Measurements from ENCODE around the gene SLC25A47. TPM values are rescaled to one million over a fixed set of nuclear protein-coding genes. Genes with fewer than 3 reads are reported as not detected.

SLC25A47 gene
- total RNA-seq, 1 donor from 2014 or later = not detected

- no peak for DNase-seq (ENCODE audit: low read depth, low spot score)
- TF ChIP-seq, protein P1, sequence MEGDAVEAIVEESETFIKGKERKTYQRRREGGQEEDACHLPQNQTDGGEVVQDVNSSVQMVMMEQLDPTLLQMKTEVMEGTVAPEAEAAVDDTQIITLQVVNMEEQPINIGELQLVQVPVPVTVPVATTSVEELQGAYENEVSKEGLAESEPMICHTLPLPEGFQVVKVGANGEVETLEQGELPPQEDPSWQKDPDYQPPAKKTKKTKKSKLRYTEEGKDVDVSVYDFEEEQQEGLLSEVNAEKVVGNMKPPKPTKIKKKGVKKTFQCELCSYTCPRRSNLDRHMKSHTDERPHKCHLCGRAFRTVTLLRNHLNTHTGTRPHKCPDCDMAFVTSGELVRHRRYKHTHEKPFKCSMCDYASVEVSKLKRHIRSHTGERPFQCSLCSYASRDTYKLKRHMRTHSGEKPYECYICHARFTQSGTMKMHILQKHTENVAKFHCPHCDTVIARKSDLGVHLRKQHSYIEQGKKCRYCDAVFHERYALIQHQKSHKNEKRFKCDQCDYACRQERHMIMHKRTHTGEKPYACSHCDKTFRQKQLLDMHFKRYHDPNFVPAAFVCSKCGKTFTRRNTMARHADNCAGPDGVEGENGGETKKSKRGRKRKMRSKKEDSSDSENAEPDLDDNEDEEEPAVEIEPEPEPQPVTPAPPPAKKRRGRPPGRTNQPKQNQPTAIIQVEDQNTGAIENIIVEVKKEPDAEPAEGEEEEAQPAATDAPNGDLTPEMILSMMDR (conservative IDR thresholded peaks at IDR 0.05) = no peak
- Mint-ChIP-seq H3K9me3 (no peaks in the 10 kb centered on the region), H3K36me3 (ENCODE audit: low read depth) (no peaks in the 10 kb centered on the region), H3K27ac (ENCODE audit: unreplicated experiment) (no peak overlapping the region), H3K27me3 (ENCODE audit: low read depth) (peaks cover 2% of the 10 kb centered on the region), H3K4me1 (peaks cover 19% of the 10 kb centered on the region), H3K4me3 (no peak overlapping the region)
Observed at GRCh38 chr14:100314724-100315123, 8.4 kb upstream of the SLC25A47 start.

DNA sequence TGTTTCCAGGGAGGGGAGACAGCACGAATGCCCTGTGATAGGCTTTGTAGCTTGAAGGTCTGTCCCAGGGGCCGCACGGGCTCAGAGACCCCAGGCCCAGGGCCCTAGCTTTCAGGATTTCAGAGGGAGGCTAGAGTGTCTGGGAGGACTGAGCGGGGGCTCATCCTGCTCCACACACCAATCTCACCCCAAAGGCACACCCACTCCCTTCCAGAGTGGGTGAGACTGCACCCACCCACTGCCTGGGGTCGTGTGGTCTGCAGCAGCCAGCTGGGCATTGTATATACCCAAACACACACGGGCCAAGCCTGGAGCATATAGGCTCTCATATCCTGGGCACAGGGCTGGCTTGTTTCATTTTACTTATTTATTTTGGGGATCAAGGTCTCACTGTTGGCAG lies 5.8 kb upstream of the SLC25A47 start:
- Mint-ChIP-seq H3K9me3 (no peaks in the 10 kb centered on the region), H3K27me3 (ENCODE audit: low read depth) (no peaks in the 10 kb centered on the region), H3K36me3 (ENCODE audit: low read depth) (no peaks in the 10 kb centered on the region), H3K4me1 (peaks cover 8% of the 10 kb centered on the region), H3K4me3 (no peak overlapping the region), H3K27ac (ENCODE audit: unreplicated experiment) (no peak overlapping the region)
- no peak for DNase-seq (ENCODE audit: low read depth, low spot score)
- TF ChIP-seq, protein P1 (conservative IDR thresholded peaks at IDR 0.05) = no peak

DNA sequence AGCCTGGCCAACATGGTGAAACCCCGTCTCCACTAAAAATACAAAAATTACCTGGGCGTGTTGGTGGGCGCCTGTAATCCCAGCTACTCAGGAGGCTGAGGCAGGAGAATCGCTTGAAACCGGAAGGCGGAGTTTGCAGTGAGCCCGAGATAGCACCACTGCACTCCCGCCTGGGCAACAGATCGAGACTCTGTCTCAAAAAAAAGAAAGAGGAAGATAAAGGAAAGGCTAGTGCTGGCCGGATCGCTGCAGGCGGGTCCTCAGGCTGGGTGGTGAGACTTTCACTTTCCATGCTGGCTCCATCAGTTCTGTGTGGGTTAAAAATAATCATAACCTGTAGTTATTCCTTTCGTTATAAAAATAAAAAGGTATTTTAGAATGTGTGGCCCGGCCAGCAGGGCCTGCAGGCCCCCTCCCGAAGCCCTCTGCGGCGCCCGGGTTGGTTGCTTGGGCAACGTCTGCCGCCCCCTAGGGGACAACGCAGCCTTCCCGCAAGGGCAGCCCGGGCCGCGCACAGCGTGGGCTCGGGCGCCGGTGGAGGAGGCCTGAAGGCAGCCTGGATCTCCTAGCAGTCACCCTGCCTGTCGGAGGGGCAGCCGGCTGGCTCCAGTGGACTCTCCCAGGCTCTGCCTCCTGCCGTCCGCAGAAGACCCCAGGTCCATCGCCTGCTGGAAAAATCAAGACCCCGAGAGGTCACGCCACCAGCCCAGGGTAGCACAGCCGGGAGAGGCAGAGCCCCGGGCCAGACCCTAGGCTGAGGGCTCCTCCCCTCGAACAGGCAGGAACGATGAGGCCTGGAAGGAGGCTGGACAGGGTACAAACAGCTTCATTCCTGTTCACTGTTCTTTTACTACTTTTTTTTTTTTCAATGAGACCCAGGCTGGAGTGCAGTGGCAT lies 5.0 kb upstream of the SLC25A47 start:
- no peak overlapping the region for H3K27ac Mint-ChIP-seq (ENCODE audit: unreplicated experiment)
- H3K9me3 Mint-ChIP-seq = no peaks in the 10 kb centered on the region
- peak; percentile 69 for DNase-seq (ENCODE audit: low read depth, low spot score)
- no peaks in the 10 kb centered on the region for H3K36me3 Mint-ChIP-seq (ENCODE audit: low read depth)
- TF ChIP-seq, protein P1 (conservative IDR thresholded peaks at IDR 0.05) = peak; percentile 74
- peaks cover 3% of the 10 kb centered on the region for H3K4me1 Mint-ChIP-seq
- H3K27me3 Mint-ChIP-seq (ENCODE audit: low read depth) = no peaks in the 10 kb centered on the region
- H3K4me3 Mint-ChIP-seq = no peak overlapping the region

GRCh38 chr14:100320157-100320856 lies 2.8 kb upstream of the SLC25A47 start:
- TF ChIP-seq, protein P1 (conservative IDR thresholded peaks at IDR 0.05) = no peak
- DNase-seq (ENCODE audit: low read depth, low spot score) = no peak
- H3K36me3 Mint-ChIP-seq (ENCODE audit: low read depth) = no peaks in the 10 kb centered on the region
- no peaks in the 10 kb centered on the region for H3K4me1 Mint-ChIP-seq
- no peaks in the 10 kb centered on the region for H3K9me3 Mint-ChIP-seq
- H3K27ac Mint-ChIP-seq (ENCODE audit: unreplicated experiment) = no peak overlapping the region
- no peaks in the 10 kb centered on the region for H3K27me3 Mint-ChIP-seq (ENCODE audit: low read depth)
- H3K4me3 Mint-ChIP-seq = no peak overlapping the region

DNA sequence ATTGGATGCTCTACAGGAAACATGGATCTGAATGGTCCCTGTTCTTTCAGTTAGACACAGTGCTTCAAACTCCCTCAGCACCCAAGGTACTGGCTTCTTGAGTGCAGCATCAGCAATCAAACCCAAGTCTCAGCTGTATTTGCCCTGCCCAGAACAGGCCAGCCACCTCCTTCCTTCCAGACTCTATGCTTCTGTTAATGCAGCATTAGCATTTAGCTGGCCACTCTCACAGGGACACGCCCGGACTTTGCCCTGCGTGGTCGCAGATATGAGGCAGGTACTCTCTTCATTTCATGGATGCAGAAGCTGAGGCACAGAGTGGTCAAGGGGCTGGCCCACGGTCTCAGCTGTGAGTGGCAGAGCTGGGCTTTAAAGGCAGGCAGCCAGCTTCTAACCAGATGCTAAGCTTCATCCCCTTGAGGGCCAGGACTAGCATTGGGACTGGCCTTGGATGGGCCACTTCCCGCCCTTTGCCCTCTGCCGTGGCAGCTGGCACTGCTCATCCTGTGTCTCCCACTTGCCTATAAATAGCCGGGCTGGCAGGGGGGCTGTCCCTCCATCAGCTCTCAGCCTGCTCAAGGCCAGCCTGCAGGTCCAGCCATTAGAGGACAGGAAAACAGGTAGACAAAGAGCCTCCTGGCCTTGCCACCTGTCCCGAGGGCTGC lies 1.5 kb upstream of the SLC25A47 start:
- TF ChIP-seq, protein P1 (conservative IDR thresholded peaks at IDR 0.05) = no peak
- H3K27ac Mint-ChIP-seq (ENCODE audit: unreplicated experiment) = no peak overlapping the region
- H3K36me3 Mint-ChIP-seq (ENCODE audit: low read depth) = no peaks in the 10 kb centered on the region
- no peaks in the 10 kb centered on the region for H3K4me1 Mint-ChIP-seq
- H3K4me3 Mint-ChIP-seq = no peak overlapping the region
- no peaks in the 10 kb centered on the region for H3K27me3 Mint-ChIP-seq (ENCODE audit: low read depth)
- no peaks in the 10 kb centered on the region for H3K9me3 Mint-ChIP-seq
- DNase-seq (ENCODE audit: low read depth, low spot score) = no peak
